ENCODE data around the gene SLC44A1. TPM values are rescaled to one million over a fixed set of nuclear protein-coding genes. Genes with fewer than 3 reads are reported as not detected.

The SLC44A1 gene
- total and polyA plus RNA-seq, 2 of the 13 experiments (the other 11 are each of a cell fraction or from before 2014, with no cell fraction given): 21.4 to 40.8 TPM

DNA sequence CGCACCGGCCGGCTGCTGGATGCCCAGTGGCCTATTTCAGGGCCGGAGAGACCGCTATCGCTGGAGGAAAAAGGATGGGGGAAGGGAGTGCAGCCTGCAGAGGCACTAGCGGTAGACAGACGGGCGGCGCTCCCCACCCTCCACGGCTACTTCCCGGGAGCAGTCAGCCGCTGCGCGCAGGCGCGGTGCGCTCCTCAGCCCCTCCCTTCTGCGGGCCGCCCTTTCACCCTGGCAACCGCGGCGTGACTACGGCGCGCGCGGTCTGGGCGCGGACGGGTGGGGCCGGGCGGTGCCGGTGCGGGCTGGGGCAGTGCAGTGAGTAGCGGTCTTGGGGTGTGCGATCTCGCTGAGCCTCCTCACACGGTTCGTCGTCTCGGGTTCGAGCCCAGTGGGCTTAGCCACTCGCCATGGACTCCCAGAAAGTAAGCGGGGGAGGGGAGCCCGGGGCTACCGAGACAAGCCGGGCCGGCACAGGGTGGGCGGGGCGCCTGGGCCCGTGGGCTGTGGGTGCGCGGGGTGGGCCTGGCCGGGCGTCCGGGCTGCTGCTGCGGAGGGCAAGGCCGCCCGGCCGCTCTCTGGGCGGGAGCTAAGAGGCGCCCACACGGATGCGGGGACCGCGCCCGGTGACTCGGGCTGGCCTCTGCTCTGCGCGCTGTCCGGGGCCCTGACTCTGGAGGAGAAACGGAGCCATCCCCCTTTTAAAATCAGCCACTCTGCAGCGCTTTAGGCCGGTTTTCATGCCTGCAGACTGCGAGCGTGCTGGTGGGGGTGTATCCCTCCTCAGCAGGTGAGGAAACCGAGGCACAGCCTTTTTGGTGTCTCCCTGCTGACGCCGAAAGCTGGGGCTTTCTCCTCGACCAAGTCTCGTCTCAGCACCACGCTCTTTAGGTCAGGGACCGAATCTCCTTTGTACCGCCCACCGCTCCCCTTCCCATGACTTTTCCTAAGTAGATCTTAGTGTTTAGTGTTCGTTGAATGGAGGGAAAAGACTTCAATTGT is 203.7 kb downstream of the SLC44A1 start, which contains the start of gene FSD1L (continued):
- TF ChIP-seq POLR2AphosphoS5 (IDR thresholded peaks at IDR 0.05; ENCODE audit: low read depth, low read length) (peak; percentile 39; the same call in 1 of the 2 replicates), TP53 (CRISPR knock-in tag; conservative IDR thresholded peaks at IDR 0.05) (no peak), ZNF121 (CRISPR knock-in tag; IDR thresholded peaks at IDR 0.05) (peak; percentile 69), CEBPG (CRISPR knock-in tag; IDR thresholded peaks at IDR 0.05) (peak; percentile 9; the same call in 1 of the 2 replicates), REPIN1 (CRISPR knock-in tag; IDR thresholded peaks at IDR 0.05; ENCODE audit: borderline replicate concordance, low read depth) (peak; percentile 82; the same call in 1 of the 2 replicates), FOXM1 (CRISPR knock-in tag; IDR thresholded peaks at IDR 0.05) (no peak), ZNF780A (CRISPR knock-in tag; IDR thresholded peaks at IDR 0.05) (no peak; the same call in 1 of the 2 replicates), ZNF317 (CRISPR knock-in tag; IDR thresholded peaks at IDR 0.05) (no peak), ZNF460 (CRISPR knock-in tag; IDR thresholded peaks at IDR 0.05; ENCODE audit: borderline replicate concordance) (no peak), KLF13 (CRISPR knock-in tag; IDR thresholded peaks at IDR 0.05) (no peak), SALL2 (CRISPR knock-in tag; IDR thresholded peaks at IDR 0.05) (peak; percentile 86; the same call in 1 of the 2 replicates), JUN (CRISPR knock-in tag; IDR thresholded peaks at IDR 0.05) (no peak), GABPB1 (CRISPR knock-in tag; IDR thresholded peaks at IDR 0.05) (peak; percentile 71)
- TF ChIP-seq, protein P1, sequence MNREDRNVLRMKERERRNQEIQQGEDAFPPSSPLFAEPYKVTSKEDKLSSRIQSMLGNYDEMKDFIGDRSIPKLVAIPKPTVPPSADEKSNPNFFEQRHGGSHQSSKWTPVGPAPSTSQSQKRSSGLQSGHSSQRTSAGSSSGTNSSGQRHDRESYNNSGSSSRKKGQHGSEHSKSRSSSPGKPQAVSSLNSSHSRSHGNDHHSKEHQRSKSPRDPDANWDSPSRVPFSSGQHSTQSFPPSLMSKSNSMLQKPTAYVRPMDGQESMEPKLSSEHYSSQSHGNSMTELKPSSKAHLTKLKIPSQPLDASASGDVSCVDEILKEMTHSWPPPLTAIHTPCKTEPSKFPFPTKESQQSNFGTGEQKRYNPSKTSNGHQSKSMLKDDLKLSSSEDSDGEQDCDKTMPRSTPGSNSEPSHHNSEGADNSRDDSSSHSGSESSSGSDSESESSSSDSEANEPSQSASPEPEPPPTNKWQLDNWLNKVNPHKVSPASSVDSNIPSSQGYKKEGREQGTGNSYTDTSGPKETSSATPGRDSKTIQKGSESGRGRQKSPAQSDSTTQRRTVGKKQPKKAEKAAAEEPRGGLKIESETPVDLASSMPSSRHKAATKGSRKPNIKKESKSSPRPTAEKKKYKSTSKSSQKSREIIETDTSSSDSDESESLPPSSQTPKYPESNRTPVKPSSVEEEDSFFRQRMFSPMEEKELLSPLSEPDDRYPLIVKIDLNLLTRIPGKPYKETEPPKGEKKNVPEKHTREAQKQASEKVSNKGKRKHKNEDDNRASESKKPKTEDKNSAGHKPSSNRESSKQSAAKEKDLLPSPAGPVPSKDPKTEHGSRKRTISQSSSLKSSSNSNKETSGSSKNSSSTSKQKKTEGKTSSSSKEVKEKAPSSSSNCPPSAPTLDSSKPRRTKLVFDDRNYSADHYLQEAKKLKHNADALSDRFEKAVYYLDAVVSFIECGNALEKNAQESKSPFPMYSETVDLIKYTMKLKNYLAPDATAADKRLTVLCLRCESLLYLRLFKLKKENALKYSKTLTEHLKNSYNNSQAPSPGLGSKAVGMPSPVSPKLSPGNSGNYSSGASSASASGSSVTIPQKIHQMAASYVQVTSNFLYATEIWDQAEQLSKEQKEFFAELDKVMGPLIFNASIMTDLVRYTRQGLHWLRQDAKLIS (CRISPR knock-in tag; IDR thresholded peaks at IDR 0.05): no peak
- TF ChIP-seq, protein P2, sequence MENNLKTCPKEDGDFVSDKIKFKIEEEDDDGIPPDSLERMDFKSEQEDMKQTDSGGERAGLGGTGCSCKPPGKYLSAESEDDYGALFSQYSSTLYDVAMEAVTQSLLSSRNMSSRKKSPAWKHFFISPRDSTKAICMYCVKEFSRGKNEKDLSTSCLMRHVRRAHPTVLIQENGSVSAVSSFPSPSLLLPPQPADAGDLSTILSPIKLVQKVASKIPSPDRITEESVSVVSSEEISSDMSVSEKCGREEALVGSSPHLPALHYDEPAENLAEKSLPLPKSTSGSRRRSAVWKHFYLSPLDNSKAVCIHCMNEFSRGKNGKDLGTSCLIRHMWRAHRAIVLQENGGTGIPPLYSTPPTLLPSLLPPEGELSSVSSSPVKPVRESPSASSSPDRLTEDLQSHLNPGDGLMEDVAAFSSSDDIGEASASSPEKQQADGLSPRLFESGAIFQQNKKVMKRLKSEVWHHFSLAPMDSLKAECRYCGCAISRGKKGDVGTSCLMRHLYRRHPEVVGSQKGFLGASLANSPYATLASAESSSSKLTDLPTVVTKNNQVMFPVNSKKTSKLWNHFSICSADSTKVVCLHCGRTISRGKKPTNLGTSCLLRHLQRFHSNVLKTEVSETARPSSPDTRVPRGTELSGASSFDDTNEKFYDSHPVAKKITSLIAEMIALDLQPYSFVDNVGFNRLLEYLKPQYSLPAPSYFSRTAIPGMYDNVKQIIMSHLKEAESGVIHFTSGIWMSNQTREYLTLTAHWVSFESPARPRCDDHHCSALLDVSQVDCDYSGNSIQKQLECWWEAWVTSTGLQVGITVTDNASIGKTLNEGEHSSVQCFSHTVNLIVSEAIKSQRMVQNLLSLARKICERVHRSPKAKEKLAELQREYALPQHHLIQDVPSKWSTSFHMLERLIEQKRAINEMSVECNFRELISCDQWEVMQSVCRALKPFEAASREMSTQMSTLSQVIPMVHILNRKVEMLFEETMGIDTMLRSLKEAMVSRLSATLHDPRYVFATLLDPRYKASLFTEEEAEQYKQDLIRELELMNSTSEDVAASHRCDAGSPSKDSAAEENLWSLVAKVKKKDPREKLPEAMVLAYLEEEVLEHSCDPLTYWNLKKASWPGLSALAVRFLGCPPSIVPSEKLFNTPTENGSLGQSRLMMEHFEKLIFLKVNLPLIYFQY (CRISPR knock-in tag; IDR thresholded peaks at IDR 0.05; ENCODE audit: borderline replicate concordance): no peak; the same call in 1 of the 2 replicates
- TF ChIP-seq, protein P3, sequence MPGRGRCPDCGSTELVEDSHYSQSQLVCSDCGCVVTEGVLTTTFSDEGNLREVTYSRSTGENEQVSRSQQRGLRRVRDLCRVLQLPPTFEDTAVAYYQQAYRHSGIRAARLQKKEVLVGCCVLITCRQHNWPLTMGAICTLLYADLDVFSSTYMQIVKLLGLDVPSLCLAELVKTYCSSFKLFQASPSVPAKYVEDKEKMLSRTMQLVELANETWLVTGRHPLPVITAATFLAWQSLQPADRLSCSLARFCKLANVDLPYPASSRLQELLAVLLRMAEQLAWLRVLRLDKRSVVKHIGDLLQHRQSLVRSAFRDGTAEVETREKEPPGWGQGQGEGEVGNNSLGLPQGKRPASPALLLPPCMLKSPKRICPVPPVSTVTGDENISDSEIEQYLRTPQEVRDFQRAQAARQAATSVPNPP (CRISPR knock-in tag; IDR thresholded peaks at IDR 0.05): peak; percentile 82; the same call in 1 of the 2 replicates
- TF ChIP-seq, protein P4, sequence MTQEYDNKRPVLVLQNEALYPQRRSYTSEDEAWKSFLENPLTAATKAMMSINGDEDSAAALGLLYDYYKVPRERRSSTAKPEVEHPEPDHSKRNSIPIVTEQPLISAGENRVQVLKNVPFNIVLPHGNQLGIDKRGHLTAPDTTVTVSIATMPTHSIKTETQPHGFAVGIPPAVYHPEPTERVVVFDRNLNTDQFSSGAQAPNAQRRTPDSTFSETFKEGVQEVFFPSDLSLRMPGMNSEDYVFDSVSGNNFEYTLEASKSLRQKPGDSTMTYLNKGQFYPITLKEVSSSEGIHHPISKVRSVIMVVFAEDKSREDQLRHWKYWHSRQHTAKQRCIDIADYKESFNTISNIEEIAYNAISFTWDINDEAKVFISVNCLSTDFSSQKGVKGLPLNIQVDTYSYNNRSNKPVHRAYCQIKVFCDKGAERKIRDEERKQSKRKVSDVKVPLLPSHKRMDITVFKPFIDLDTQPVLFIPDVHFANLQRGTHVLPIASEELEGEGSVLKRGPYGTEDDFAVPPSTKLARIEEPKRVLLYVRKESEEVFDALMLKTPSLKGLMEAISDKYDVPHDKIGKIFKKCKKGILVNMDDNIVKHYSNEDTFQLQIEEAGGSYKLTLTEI (CRISPR knock-in tag; conservative IDR thresholded peaks at IDR 0.05): no peak
